ENCODE measurements around the gene VSTM5.

DNA sequence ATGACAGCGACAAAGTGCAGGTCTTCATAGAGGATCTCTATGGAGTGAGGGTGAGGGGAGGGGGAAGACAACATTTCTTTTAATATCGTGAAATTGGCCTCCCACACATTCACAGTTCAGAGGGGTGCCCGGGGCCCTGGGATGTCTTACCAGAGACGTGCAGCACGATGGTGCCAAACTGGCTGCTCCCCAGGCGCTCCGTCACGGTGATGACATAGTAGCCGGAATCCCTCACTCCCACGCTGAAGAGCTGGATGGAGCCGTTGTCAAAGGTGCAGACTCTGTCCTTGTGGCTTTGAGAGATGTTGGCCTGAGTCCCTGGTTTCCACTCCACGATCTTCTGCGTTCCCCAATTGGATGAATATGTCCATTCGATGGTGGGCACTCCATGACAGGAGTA, 29.6 kb downstream of the VSTM5 start:
- TF ChIP-seq, protein P1, sequence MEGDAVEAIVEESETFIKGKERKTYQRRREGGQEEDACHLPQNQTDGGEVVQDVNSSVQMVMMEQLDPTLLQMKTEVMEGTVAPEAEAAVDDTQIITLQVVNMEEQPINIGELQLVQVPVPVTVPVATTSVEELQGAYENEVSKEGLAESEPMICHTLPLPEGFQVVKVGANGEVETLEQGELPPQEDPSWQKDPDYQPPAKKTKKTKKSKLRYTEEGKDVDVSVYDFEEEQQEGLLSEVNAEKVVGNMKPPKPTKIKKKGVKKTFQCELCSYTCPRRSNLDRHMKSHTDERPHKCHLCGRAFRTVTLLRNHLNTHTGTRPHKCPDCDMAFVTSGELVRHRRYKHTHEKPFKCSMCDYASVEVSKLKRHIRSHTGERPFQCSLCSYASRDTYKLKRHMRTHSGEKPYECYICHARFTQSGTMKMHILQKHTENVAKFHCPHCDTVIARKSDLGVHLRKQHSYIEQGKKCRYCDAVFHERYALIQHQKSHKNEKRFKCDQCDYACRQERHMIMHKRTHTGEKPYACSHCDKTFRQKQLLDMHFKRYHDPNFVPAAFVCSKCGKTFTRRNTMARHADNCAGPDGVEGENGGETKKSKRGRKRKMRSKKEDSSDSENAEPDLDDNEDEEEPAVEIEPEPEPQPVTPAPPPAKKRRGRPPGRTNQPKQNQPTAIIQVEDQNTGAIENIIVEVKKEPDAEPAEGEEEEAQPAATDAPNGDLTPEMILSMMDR (conservative IDR thresholded peaks at IDR 0.05), result no peak
- no peak for TF ChIP-seq ZFX (IDR thresholded peaks at IDR 0.05)
